ENCODE results near the gene SND1. TPM values are rescaled to one million over a fixed set of nuclear protein-coding genes. Genes with fewer than 3 reads are reported as not detected.
A peak's percentile ranks its signal among the peaks of the same experiment; 100 is the strongest.

The SND1 gene
- total and polyA plus RNA-seq, 2 donors (not counting 3 experiments of a cell fraction or from before 2014, with no cell fraction given) = 116 to 249 TPM

DNA sequence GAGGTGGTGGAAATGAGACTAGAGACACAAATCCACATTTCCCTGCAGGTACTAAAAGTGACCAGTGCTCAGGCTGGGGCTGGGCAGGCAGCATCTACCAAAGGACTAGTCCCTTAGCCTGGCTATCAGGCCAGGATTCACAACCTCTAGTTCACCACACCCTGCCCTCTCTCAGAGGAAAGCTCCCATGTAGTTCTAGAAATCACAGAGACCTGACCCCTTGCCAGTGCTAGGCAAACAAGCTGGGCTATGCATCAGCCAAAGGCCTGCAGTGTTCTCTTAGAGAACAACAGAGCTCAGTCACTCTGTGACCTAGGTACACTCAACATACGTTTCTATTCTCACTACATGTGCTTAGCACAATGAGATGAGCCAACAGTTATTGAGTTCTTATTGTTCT, 405.9 kb downstream of the SND1 start:
- Histone ChIP-seq H3K79me2 (ENCODE audit: control insufficient read depth, insufficient read depth, low read length) (no peaks in the 10 kb centered on the region), H3K27me3 (ENCODE audit: control insufficient read depth in 2 of 2, insufficient read depth in 2 of 2, low read length in 2 of 2) (no peaks in the 10 kb centered on the region), H3K9ac (replicated peaks; ENCODE audit: extremely low read depth, insufficient read depth, low read length) (no peak overlapping the region), H3K9me3 (replicated peaks; ENCODE audit: control insufficient read depth, insufficient read depth, low read length) (no peaks in the 10 kb centered on the region), H2AFZ (ENCODE audit: low read depth, low read length) (no peak overlapping the region), H3K4me3 (replicated peaks in 1 of 3; ENCODE audit: insufficient read depth in 1 of 3, low read depth in 1 of 3, low read length in 3 of 3) (no peak overlapping the region), H3K9me1 (replicated peaks; ENCODE audit: control insufficient read depth, extremely low read depth, insufficient read depth, low read length) (no peaks in the 10 kb centered on the region), H3K4me1 (ENCODE audit: control insufficient read depth, extremely low read depth, insufficient read depth, low read length) (peaks cover 4% of the 10 kb centered on the region), H4K20me1 (replicated peaks; ENCODE audit: control insufficient read depth, extremely low read depth, insufficient read depth, low read length) (no peaks in the 10 kb centered on the region), H3K4me2 (ENCODE audit: insufficient read depth, low read length) (no peak overlapping the region), H3K27ac (ENCODE audit: insufficient read depth, low read depth, low read length) (no peak overlapping the region), H3K36me3 (ENCODE audit: control insufficient read depth in 2 of 2, extremely low read depth in 1 of 2, insufficient read depth in 2 of 2, low read length in 2 of 2) (peaks cover 0 to 2% of the 10 kb centered on the region in 2 experiments)
- ChIA-PET POLR2A (no interaction called here), CTCF (interaction anchor here (0.8 kb wide), 1 partner anchor 26 kb away, joined by 3 read pairs; no protein-coding TSS in a partner anchor)
- no TSS peak for BruUV-seq (replicated peaks)
- FAIRE-seq (peak; percentile 31), DNase-seq (ENCODE audit: low read depth, low spot score) (no peak)
- TF ChIP-seq POLR2A (IDR thresholded peaks at IDR 0.05; ENCODE audit: low read depth, low read length) (no peak), JUN (IDR thresholded peaks at IDR 0.05; ENCODE audit: borderline replicate concordance, insufficient read depth, insufficient read length, low read depth) (no peak), EZH2 (IDR thresholded peaks at IDR 0.05; ENCODE audit: borderline replicate concordance, low read depth, low read length, severe bottlenecking) (no peak), FOS (IDR thresholded peaks at IDR 0.05; ENCODE audit: borderline replicate concordance, insufficient read depth, low read length) (no peak), MYC (IDR thresholded peaks at IDR 0.05; ENCODE audit: low read depth, low read length) (no peak), POLR2AphosphoS5 (IDR thresholded peaks at IDR 0.05; ENCODE audit: insufficient read depth, low read depth, low read length) (no peak), GATA2 (IDR thresholded peaks at IDR 0.05; ENCODE audit: insufficient read depth, insufficient read length, low read depth, low read length) (no peak)
- intact Hi-C loops (cut with micrococcal nuclease) (no loop called here), dilution Hi-C loops (cut with MboI; ENCODE audit: extremely low pct_ligation_motif_present, low sequenced_read_pairs) (no loop called here)

DNA sequence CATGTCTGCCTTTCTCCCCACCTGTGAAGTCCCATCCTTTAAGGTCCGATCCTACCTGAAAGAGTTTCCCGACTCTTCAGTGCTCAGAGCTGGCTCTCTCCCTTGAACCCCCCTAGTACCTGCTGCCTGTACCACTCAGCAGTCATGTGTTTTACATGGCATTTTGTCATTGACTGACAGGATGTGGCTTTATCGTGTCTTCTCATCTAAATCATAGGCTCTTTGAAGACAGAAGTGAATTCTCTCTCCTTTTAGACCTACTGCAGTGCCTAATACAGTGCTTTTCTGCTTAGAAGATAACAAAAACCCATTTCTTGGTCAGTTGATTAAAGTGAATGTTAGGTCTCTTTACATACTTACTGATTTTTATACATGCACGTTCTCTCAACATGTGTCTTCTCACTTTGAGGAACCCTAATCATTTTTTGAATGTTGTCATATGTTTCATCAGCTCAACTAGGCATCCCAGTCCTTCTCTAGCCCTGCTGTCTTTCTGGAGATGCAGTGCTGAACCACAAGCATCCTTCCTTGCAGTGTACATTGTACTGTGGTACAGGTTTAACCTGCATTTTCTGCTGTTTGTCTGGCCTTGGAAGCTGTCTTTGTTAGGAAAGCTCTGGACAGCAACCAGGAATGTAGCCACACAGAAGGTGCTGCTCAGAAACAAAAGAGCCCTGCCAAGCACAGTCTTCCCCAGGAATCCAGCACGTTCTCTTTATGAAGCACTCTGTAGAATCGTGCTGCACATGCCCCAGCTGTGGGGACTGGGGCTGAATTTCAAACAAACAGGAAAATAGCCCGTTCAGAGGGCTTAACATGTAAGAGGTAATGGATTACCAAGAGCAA, 407.4 kb downstream of the SND1 start:
- no peaks in the 10 kb centered on the region for H3K9me3 ChIP-seq (replicated peaks; ENCODE audit: control insufficient read depth, insufficient read depth, low read length)
- intact Hi-C loops (cut with micrococcal nuclease) = no loop called here
- H3K79me2 ChIP-seq (ENCODE audit: control insufficient read depth, insufficient read depth, low read length) = no peaks in the 10 kb centered on the region
- peaks cover 0 to 3% of the 10 kb centered on the region in 2 experiments for H3K36me3 ChIP-seq (ENCODE audit: control insufficient read depth in 2 of 2, extremely low read depth in 1 of 2, insufficient read depth in 2 of 2, low read length in 2 of 2)
- TF ChIP-seq POLR2A (IDR thresholded peaks at IDR 0.05; ENCODE audit: low read depth, low read length) (no peak), GATA2 (IDR thresholded peaks at IDR 0.05; ENCODE audit: insufficient read depth, insufficient read length, low read depth, low read length) (no peak), FOS (IDR thresholded peaks at IDR 0.05; ENCODE audit: borderline replicate concordance, insufficient read depth, low read length) (no peak), MYC (IDR thresholded peaks at IDR 0.05; ENCODE audit: low read depth, low read length) (no peak), JUN (IDR thresholded peaks at IDR 0.05; ENCODE audit: borderline replicate concordance, insufficient read depth, insufficient read length, low read depth) (no peak), EZH2 (IDR thresholded peaks at IDR 0.05; ENCODE audit: borderline replicate concordance, low read depth, low read length, severe bottlenecking) (no peak), POLR2AphosphoS5 (IDR thresholded peaks at IDR 0.05; ENCODE audit: insufficient read depth, low read depth, low read length) (no peak)
- TF ChIP-seq, protein P1, sequence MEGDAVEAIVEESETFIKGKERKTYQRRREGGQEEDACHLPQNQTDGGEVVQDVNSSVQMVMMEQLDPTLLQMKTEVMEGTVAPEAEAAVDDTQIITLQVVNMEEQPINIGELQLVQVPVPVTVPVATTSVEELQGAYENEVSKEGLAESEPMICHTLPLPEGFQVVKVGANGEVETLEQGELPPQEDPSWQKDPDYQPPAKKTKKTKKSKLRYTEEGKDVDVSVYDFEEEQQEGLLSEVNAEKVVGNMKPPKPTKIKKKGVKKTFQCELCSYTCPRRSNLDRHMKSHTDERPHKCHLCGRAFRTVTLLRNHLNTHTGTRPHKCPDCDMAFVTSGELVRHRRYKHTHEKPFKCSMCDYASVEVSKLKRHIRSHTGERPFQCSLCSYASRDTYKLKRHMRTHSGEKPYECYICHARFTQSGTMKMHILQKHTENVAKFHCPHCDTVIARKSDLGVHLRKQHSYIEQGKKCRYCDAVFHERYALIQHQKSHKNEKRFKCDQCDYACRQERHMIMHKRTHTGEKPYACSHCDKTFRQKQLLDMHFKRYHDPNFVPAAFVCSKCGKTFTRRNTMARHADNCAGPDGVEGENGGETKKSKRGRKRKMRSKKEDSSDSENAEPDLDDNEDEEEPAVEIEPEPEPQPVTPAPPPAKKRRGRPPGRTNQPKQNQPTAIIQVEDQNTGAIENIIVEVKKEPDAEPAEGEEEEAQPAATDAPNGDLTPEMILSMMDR (IDR thresholded peaks at IDR 0.05; ENCODE audit: extremely low read depth in 1 of 2, insufficient read depth in 1 of 2, low read depth in 1 of 2, low read length in 2 of 2) = no peak
- TF ChIP-seq, protein P2, sequence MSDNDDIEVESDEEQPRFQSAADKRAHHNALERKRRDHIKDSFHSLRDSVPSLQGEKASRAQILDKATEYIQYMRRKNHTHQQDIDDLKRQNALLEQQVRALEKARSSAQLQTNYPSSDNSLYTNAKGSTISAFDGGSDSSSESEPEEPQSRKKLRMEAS (IDR thresholded peaks at IDR 0.05; ENCODE audit: insufficient read depth, insufficient read length) = no peak
- ChIA-PET CTCF (no interaction called here), POLR2A (no interaction called here)
- H3K4me2 ChIP-seq (ENCODE audit: insufficient read depth, low read length) = no peak overlapping the region
- no peak for FAIRE-seq
- BruUV-seq (replicated peaks) = no TSS peak
- H3K27ac ChIP-seq (ENCODE audit: insufficient read depth, low read depth, low read length) = no peak overlapping the region
- no peaks in the 10 kb centered on the region for H4K20me1 ChIP-seq (replicated peaks; ENCODE audit: control insufficient read depth, extremely low read depth, insufficient read depth, low read length)
- no peaks in the 10 kb centered on the region for H3K4me1 ChIP-seq (ENCODE audit: control insufficient read depth, extremely low read depth, insufficient read depth, low read length)
- DNase-seq (ENCODE audit: low read depth, low spot score) = no peak
- H2AFZ ChIP-seq (ENCODE audit: low read depth, low read length) = no peak overlapping the region
- no peaks in the 10 kb centered on the region for H3K9me1 ChIP-seq (replicated peaks; ENCODE audit: control insufficient read depth, extremely low read depth, insufficient read depth, low read length)
- no peaks in the 10 kb centered on the region for H3K27me3 ChIP-seq (ENCODE audit: control insufficient read depth in 2 of 2, insufficient read depth in 2 of 2, low read length in 2 of 2)
- dilution Hi-C loops (cut with MboI; ENCODE audit: extremely low pct_ligation_motif_present, low sequenced_read_pairs) = no loop called here
- no peak overlapping the region for H3K4me3 ChIP-seq (replicated peaks in 1 of 3; ENCODE audit: insufficient read depth in 1 of 3, low read depth in 1 of 3, low read length in 3 of 3)
- H3K9ac ChIP-seq (replicated peaks; ENCODE audit: extremely low read depth, insufficient read depth, low read length) = no peak overlapping the region

All from endothelial cell of umbilical vein (primary cell).